HepG2 (cell line): ENCODE data around the gene PDIA5. TPM values are rescaled to one million over a fixed set of nuclear protein-coding genes. Genes with fewer than 3 reads are reported as not detected.

Experiments
- ARNTL ChIP-seq: sonication (generic); formaldehyde crosslinking; IDR thresholded peaks from 2 replicates; pipeline ENCODE4 v1.4.0; 2020; ENCODE audit warnings: mild to moderate bottlenecking, missing genetic modification reagents
- FOXA1 ChIP-seq, 2 experiments: fragments of 450-650 bp in 1 of 2; sonication (generic) in 1 of 2; formaldehyde crosslinking in 1 of 2; IDR thresholded peaks; 2 replicates each; pipeline versions ENCODE4 v1.4.0 to v1.6.1; 2016 to 2020; ENCODE audit warnings: missing genetic modification reagents in 1 of 2
- MED1 ChIP-seq: sonication (generic); formaldehyde crosslinking; IDR thresholded peaks from 2 replicates; pipeline ENCODE4 v1.4.0; 2020; ENCODE audit warnings: missing genetic modification reagents
- NONO ChIP-seq, 2 experiments: fragments of 450-650 bp in 1 of 2; sonication (generic) in 1 of 2; formaldehyde crosslinking in 1 of 2; IDR thresholded peaks in 1 of 2; conservative IDR thresholded peaks in 1 of 2; 2 replicates each; pipeline versions ENCODE4 v1.6.1 to v1.8.0; 2017 to 2022; ENCODE audit warnings: mild to moderate bottlenecking in 1 of 2, missing genetic modification reagents in 1 of 2, moderate library complexity in 1 of 2
- RARG ChIP-seq: sonication (generic); formaldehyde crosslinking; IDR thresholded peaks from 2 replicates; pipeline ENCODE4 v1.4.0; 2020; ENCODE audit warnings: low read depth, mild to moderate bottlenecking, missing genetic modification reagents
- SAP130 ChIP-seq: IDR thresholded peaks from 2 replicates; pipeline ENCODE4 v1.6.1; 2016; ENCODE audit warnings: low read depth
- SNAI1 ChIP-seq: sonication (generic); formaldehyde crosslinking; IDR thresholded peaks from 2 replicates; pipeline ENCODE4 v1.5.0; 2020; ENCODE audit warnings: mild to moderate bottlenecking, missing genetic modification reagents, borderline replicate concordance
- XRCC5 ChIP-seq: fragments of 200-400 bp; formaldehyde crosslinking; optimal IDR thresholded peaks from 2 replicates; pipeline ENCODE3; 2017; ENCODE audit warnings: mild to moderate bottlenecking, low read length
- YEATS4 ChIP-seq: sonication (generic); formaldehyde crosslinking; IDR thresholded peaks from 2 replicates; pipeline ENCODE4 v1.4.0; 2020; ENCODE audit warnings: missing genetic modification reagents, borderline replicate concordance
- ZFP82 ChIP-seq: sonication (generic); formaldehyde crosslinking; IDR thresholded peaks from 2 replicates; pipeline ENCODE4 v1.5.1; 2020; ENCODE audit warnings: mild to moderate bottlenecking, missing genetic modification reagents, borderline replicate concordance
- ZNF614 ChIP-seq: IDR thresholded peaks from 2 replicates; pipeline ENCODE4 v1.6.1; 2018; ENCODE audit warnings: missing biosample characterization, missing genetic modification reagents, inconsistent platforms, borderline replicate concordance
- polyA plus RNA-seq, 8 experiments: library from polyadenylated mRNA; depleted of rRNA in 3 of 8; stranded (reverse) in 7 of 8; unstranded in 1 of 8; fragments of >200 nt; fragmentation: Illumina TruSeq in 4 of 8; extraction: Trizol in 4 of 8; gene quantifications; 2 replicates each; pipeline versions ENCODE4 v1.2.1 to v1.2.3, GENCODE V29; 2011 to 2016; ENCODE audit warnings: low read depth in 4 of 8, missing spikeins in 1 of 8, mixed read lengths in 1 of 8; ENCODE audit not compliant: insufficient read depth in 1 of 8
- total RNA-seq, 5 experiments: library from RNA; depleted of rRNA; stranded (reverse); fragments of >200 nt; fragmentation: Illumina TruSeq; extraction: Trizol; gene quantifications; 2 replicates each; pipeline ENCODE4 v1.2.3, GENCODE V29; 2016; ENCODE audit warnings: low read depth in 1 of 5
- TF ChIP-seq, protein P1 (sequence below): sonication (generic); formaldehyde crosslinking; IDR thresholded peaks from 2 replicates; pipeline ENCODE4 v1.4.0; 2020; ENCODE audit warnings: missing genetic modification reagents
- TF ChIP-seq, protein P2 (sequence below): sonication (generic); formaldehyde crosslinking; conservative IDR thresholded peaks from 2 replicates; pipeline ENCODE4 v1.5.0; 2020; ENCODE audit warnings: missing genetic modification reagents
- TF ChIP-seq, protein P3 (sequence below): sonication (generic); formaldehyde crosslinking; IDR thresholded peaks from 2 replicates; pipeline ENCODE4 v1.5.0; 2020; ENCODE audit warnings: missing genetic modification reagents, mild to moderate bottlenecking, borderline replicate concordance
- TF ChIP-seq, protein P4 (sequence below): sonication (generic); formaldehyde crosslinking; conservative IDR thresholded peaks from 2 replicates; pipeline ENCODE4 v1.4.0; 2020; ENCODE audit warnings: missing genetic modification reagents
- TF ChIP-seq, protein P5 (sequence below), 2 experiments: IDR thresholded peaks; 2 replicates each; pipeline ENCODE4 v1.6.1; 2011 to 2012; ENCODE audit warnings: low read length in 2 of 2, borderline replicate concordance in 1 of 2, low read depth in 1 of 2, mild to moderate bottlenecking in 1 of 2, moderate library complexity in 1 of 2

The PDIA5 gene
- total and polyA plus RNA-seq, 2 of the 13 experiments (the other 11 are each of a cell fraction or from before 2014, with no cell fraction given) = 51.3 to 74.3 TPM

DNA sequence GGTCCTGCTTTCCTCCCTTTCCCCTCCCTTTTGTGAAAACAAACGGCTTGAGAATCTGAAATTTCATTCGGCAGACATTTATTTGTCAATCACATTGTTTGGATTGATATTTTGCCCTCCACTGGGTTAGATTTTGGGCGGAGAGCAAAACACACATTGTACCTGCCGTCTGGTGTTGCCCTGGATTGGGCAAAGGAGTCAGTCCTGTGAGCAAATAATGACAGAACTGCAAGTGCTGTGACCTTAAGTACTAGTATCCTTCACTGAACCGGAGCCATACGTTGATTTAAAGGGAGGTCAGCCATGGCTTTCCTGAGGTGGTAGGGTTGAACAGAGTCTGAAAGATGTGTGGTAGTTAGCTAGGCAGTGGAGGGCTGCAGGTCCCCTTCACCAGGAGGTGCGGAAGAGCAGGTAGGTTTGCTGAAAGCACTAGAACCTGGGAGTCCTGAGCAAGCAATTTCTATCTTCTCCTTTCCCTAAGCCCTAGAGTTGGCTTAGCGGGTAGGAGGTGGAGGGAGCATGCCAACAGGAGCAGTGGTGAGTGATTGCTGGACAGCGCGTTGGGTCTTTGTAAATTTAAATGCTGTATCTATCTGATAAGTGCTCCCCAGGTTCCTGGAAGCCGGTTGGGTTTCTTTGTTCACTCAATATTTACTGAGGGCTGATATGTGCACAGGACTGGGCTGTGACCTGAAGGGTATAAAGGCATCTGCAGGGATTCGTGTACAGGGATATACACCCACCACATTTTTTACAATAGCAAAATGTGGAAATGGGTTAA is 2.0 kb downstream of the PDIA5 start (continued):
- TF ChIP-seq SAP130 (CRISPR knock-in tag) = peak; percentile 47; the same call in 1 of the 2 replicates
- 0 out of 2 replicates have a peak, but pooled peaks have one; percentile 2 for TF ChIP-seq SNAI1 (CRISPR knock-in tag)
- peak; percentile 22; the same call in 1 of the 2 replicates for TF ChIP-seq ZNF614 (CRISPR knock-in tag)
- no peak for TF ChIP-seq FOXA1 (IDR thresholded peaks at IDR 0.05)
- peak; percentile 21; the same call in 1 of the 2 replicates for TF ChIP-seq FOXA1 (CRISPR knock-in tag; IDR thresholded peaks at IDR 0.05)
- TF ChIP-seq RARG (CRISPR knock-in tag) = no peak
- no peak; the same call in 1 of the 2 replicates for TF ChIP-seq ZFP82
- TF ChIP-seq NONO (IDR thresholded peaks at IDR 0.05) = no peak
- peak; percentile 59; the same call in 1 of the 2 replicates for TF ChIP-seq NONO (CRISPR knock-in tag; conservative IDR thresholded peaks at IDR 0.05)
- TF ChIP-seq XRCC5 = no peak
- TF ChIP-seq, protein P1, sequence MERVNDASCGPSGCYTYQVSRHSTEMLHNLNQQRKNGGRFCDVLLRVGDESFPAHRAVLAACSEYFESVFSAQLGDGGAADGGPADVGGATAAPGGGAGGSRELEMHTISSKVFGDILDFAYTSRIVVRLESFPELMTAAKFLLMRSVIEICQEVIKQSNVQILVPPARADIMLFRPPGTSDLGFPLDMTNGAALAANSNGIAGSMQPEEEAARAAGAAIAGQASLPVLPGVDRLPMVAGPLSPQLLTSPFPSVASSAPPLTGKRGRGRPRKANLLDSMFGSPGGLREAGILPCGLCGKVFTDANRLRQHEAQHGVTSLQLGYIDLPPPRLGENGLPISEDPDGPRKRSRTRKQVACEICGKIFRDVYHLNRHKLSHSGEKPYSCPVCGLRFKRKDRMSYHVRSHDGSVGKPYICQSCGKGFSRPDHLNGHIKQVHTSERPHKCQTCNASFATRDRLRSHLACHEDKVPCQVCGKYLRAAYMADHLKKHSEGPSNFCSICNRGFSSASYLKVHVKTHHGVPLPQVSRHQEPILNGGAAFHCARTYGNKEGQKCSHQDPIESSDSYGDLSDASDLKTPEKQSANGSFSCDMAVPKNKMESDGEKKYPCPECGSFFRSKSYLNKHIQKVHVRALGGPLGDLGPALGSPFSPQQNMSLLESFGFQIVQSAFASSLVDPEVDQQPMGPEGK (CRISPR knock-in tag) = 0 out of 2 replicates have a peak, but pooled peaks have one; percentile 8
- no peak for TF ChIP-seq ARNTL (CRISPR knock-in tag)
- TF ChIP-seq YEATS4 (CRISPR knock-in tag) = 0 out of 2 replicates have a peak, but pooled peaks have one; percentile 41
- TF ChIP-seq MED1 (CRISPR knock-in tag) = no peak; the same call in 1 of the 2 replicates
- TF ChIP-seq, protein P2, sequence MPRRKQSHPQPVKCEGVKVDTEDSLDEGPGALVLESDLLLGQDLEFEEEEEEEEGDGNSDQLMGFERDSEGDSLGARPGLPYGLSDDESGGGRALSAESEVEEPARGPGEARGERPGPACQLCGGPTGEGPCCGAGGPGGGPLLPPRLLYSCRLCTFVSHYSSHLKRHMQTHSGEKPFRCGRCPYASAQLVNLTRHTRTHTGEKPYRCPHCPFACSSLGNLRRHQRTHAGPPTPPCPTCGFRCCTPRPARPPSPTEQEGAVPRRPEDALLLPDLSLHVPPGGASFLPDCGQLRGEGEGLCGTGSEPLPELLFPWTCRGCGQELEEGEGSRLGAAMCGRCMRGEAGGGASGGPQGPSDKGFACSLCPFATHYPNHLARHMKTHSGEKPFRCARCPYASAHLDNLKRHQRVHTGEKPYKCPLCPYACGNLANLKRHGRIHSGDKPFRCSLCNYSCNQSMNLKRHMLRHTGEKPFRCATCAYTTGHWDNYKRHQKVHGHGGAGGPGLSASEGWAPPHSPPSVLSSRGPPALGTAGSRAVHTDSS = no peak
- TF ChIP-seq, protein P3, sequence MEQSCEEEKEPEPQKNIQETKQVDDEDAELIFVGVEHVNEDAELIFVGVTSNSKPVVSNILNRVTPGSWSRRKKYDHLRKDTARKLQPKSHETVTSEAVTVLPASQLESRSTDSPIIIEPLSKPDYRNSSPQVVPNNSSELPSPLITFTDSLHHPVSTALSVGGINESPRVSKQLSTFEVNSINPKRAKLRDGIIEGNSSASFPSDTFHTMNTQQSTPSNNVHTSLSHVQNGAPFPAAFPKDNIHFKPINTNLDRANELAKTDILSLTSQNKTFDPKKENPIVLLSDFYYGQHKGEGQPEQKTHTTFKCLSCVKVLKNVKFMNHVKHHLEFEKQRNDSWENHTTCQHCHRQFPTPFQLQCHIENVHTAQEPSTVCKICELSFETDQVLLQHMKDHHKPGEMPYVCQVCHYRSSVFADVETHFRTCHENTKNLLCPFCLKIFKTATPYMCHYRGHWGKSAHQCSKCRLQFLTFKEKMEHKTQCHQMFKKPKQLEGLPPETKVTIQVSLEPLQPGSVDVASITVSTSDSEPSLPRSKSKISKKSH (CRISPR knock-in tag) = no peak
- TF ChIP-seq, protein P4, sequence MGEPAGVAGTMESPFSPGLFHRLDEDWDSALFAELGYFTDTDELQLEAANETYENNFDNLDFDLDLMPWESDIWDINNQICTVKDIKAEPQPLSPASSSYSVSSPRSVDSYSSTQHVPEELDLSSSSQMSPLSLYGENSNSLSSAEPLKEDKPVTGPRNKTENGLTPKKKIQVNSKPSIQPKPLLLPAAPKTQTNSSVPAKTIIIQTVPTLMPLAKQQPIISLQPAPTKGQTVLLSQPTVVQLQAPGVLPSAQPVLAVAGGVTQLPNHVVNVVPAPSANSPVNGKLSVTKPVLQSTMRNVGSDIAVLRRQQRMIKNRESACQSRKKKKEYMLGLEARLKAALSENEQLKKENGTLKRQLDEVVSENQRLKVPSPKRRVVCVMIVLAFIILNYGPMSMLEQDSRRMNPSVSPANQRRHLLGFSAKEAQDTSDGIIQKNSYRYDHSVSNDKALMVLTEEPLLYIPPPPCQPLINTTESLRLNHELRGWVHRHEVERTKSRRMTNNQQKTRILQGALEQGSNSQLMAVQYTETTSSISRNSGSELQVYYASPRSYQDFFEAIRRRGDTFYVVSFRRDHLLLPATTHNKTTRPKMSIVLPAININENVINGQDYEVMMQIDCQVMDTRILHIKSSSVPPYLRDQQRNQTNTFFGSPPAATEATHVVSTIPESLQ (CRISPR knock-in tag) = no peak
- TF ChIP-seq, protein P5, sequence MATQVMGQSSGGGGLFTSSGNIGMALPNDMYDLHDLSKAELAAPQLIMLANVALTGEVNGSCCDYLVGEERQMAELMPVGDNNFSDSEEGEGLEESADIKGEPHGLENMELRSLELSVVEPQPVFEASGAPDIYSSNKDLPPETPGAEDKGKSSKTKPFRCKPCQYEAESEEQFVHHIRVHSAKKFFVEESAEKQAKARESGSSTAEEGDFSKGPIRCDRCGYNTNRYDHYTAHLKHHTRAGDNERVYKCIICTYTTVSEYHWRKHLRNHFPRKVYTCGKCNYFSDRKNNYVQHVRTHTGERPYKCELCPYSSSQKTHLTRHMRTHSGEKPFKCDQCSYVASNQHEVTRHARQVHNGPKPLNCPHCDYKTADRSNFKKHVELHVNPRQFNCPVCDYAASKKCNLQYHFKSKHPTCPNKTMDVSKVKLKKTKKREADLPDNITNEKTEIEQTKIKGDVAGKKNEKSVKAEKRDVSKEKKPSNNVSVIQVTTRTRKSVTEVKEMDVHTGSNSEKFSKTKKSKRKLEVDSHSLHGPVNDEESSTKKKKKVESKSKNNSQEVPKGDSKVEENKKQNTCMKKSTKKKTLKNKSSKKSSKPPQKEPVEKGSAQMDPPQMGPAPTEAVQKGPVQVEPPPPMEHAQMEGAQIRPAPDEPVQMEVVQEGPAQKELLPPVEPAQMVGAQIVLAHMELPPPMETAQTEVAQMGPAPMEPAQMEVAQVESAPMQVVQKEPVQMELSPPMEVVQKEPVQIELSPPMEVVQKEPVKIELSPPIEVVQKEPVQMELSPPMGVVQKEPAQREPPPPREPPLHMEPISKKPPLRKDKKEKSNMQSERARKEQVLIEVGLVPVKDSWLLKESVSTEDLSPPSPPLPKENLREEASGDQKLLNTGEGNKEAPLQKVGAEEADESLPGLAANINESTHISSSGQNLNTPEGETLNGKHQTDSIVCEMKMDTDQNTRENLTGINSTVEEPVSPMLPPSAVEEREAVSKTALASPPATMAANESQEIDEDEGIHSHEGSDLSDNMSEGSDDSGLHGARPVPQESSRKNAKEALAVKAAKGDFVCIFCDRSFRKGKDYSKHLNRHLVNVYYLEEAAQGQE (IDR thresholded peaks at IDR 0.05; ENCODE audit: borderline replicate concordance in 1 of 2, low read depth in 1 of 2, low read length in 2 of 2) = peak in 1 of 2 experiments; percentile 80; a peak in 3 of 4 replicates
